ENCODE measurements around the gene ASL.

Gene ASL

GRCh38 chr7:66082083-66082482 is 6.5 kb downstream of the ASL start:
- no peak for FAIRE-seq

GRCh38 chr7:66082886-66083415 is 7.3 kb downstream of the ASL start:
- no peak for TF ChIP-seq CTCF (IDR thresholded peaks at IDR 0.05; ENCODE audit: insufficient read depth, missing control alignments)
- FAIRE-seq (no peak), DNase-seq (ENCODE audit: insufficient read length, low spot score) (no peak)

More at GRCh38 chr7:66082083-66082482, 6.5 kb downstream of the ASL start:
- TF ChIP-seq CTCF (IDR thresholded peaks at IDR 0.05; ENCODE audit: insufficient read depth, missing control alignments): no peak
- no peak for DNase-seq (ENCODE audit: insufficient read length, low spot score)

GRCh38 chr7:66083677-66084076 is 8.1 kb downstream of the ASL start:
- DNase-seq (ENCODE audit: insufficient read length, low spot score) (no peak), FAIRE-seq (no peak)
- TF ChIP-seq CTCF (IDR thresholded peaks at IDR 0.05; ENCODE audit: insufficient read depth, missing control alignments): no peak

- TF ChIP-seq CTCF (IDR thresholded peaks at IDR 0.05; ENCODE audit: insufficient read depth, missing control alignments): no peak
- DNase-seq (ENCODE audit: insufficient read length, low spot score) (no peak), FAIRE-seq (no peak)
Measured at GRCh38 chr7:66088861-66089838, 13.5 kb downstream of the ASL start.

GRCh38 chr7:66092654-66093053 is 17.0 kb downstream of the ASL start:
- no peak for TF ChIP-seq CTCF (IDR thresholded peaks at IDR 0.05; ENCODE audit: insufficient read depth, missing control alignments)

GRCh38 chr7:66095010-66095409 is 19.4 kb downstream of the ASL start:
- no peak for DNase-seq (ENCODE audit: insufficient read length, low spot score)
- TF ChIP-seq CTCF (IDR thresholded peaks at IDR 0.05; ENCODE audit: insufficient read depth, missing control alignments): no peak
- no peak for FAIRE-seq

More at GRCh38 chr7:66092654-66093053, 17.0 kb downstream of the ASL start:
- FAIRE-seq (no peak), DNase-seq (ENCODE audit: insufficient read length, low spot score) (no peak)

- no peak for TF ChIP-seq CTCF (IDR thresholded peaks at IDR 0.05; ENCODE audit: insufficient read depth, missing control alignments)
- FAIRE-seq: no peak
- no peak for DNase-seq (ENCODE audit: insufficient read length, low spot score)
Measured at GRCh38 chr7:66099232-66099550, 23.6 kb downstream of the ASL start.

All from D721Med (cell line).